ENCODE results near the gene CELF2. TPM values are rescaled to one million over a fixed set of nuclear protein-coding genes. Genes with fewer than 3 reads are reported as not detected.
A peak's percentile ranks its signal among the peaks of the same experiment; 100 is the strongest.
"Not testable (repeated sequence)": the region's sequence is repeated elsewhere in the genome, so short reads cannot be mapped to it uniquely, and the experiment has no call there.

Gene CELF2
- total RNA-seq, 2 experiments from 2014 or later = 165 to 181 TPM

DNA sequence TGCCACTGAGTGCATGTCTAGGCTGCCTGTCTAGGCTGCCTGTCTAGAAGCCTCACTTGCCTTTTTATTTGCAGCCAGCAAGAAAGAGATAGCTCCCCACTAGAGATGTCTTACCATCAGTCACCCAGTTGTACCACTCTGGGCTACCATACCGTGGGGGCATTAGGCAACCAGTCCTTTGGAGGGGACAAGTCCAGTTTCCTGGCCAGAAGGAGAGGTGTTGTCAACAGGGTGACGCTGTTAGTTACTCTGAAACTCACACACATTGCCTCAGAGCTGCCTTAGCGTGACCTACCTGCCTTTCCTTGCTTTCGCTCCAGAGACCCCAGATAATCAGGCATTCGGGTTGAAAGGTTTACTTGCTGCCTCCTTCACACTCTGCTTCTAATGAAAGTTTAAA is 155.4 kb downstream of the CELF2 start:
- no peaks in the 10 kb centered on the region for H3K9me3 Mint-ChIP-seq
- H3K36me3 Mint-ChIP-seq (ENCODE audit: low read depth) = peaks cover 58% of the 10 kb centered on the region
- no peak overlapping the region for H3K4me3 Mint-ChIP-seq
- ChIA-PET POLR2A (interaction anchor here (1.3 kb wide), 1 partner anchor 9 kb away, joined by 5 read pairs; no protein-coding TSS in a partner anchor), CTCF (interaction anchor here (1.1 to 2.5 kb wide), 4 partner anchors 9 to 27 kb away, joined by 3 to 10 read pairs (median 5); no protein-coding TSS in a partner anchor)
- H3K27ac Mint-ChIP-seq = peak overlapping the region; percentile 91
- H3K27me3 Mint-ChIP-seq = no peaks in the 10 kb centered on the region
- no peak for DNase-seq
- H3K4me1 Mint-ChIP-seq = peaks cover 58% of the 10 kb centered on the region

DNA sequence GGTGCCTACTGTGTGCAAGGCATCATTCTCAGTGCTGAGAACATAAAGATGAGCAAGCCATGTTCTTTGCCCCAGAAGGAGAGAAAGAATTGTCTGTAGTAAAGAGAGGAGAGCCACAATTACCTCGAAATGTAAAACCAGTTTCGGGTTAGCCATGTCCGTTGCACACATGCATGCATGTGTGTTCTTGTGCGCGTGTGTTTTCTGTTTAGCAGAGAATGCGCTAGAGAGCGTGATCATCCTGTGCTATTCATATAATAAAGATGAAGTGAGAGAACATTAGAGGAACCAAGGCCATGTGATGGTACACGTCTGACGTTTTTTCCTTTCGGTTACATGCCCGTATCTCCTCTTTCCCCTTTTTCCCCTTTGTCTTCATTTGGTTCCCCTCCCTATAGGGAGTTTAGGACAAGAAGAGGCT is 158.2 kb downstream of the CELF2 start:
- Mint-ChIP-seq H3K4me1 (peaks cover 84% of the 10 kb centered on the region), H3K36me3 (ENCODE audit: low read depth) (peaks cover 82% of the 10 kb centered on the region), H3K27me3 (no peaks in the 10 kb centered on the region), H3K9me3 (no peaks in the 10 kb centered on the region), H3K27ac (peak overlapping the region; percentile 91), H3K4me3 (no peak overlapping the region)
- CTCF ChIA-PET = interaction anchor here (1.5 to 2.4 kb wide), 3 partner anchors 11 to 60 kb away, joined by 4 to 13 read pairs (median 6); no protein-coding TSS in a partner anchor
- DNase-seq = peak; percentile 41
- POLR2A ChIA-PET = no interaction called here

DNA sequence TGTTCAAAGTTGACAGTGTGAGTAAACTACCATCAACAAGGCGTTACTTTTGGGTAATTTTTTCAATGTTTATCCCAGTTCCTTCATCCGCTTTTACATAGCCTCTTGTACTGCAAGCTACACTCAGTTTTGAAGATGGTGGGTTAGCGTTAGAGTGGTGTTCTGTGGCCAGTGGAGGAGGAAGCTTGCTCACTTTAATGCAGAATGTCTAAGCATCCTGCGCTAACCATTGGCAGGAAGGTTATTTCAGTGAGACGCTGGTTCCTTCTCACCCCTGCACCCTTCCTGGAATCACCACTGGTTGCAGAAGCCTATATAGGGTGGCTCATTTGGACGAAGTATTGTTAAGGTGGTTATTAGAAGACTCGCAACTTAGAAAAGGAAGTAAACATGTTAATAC is 159.1 kb downstream of the CELF2 start:
- no peaks in the 10 kb centered on the region for H3K9me3 Mint-ChIP-seq
- ChIA-PET POLR2A (interaction anchor here (0.6 to 5.0 kb wide), 3 partner anchors 9 to 677 kb away, joined by 3 to 29 read pairs (median 4); no protein-coding TSS in a partner anchor), CTCF (interaction anchor here (0.9 to 4.3 kb wide), 2 partner anchors 12 to 26 kb away, joined by 4 to 40 read pairs; no protein-coding TSS in a partner anchor)
- H3K27ac Mint-ChIP-seq = peak overlapping the region; percentile 91
- H3K36me3 Mint-ChIP-seq (ENCODE audit: low read depth) = peaks cover 91% of the 10 kb centered on the region
- peak; percentile 67 for DNase-seq
- H3K27me3 Mint-ChIP-seq = no peaks in the 10 kb centered on the region
- H3K4me3 Mint-ChIP-seq = no peak overlapping the region
- H3K4me1 Mint-ChIP-seq = peaks cover 94% of the 10 kb centered on the region

DNA sequence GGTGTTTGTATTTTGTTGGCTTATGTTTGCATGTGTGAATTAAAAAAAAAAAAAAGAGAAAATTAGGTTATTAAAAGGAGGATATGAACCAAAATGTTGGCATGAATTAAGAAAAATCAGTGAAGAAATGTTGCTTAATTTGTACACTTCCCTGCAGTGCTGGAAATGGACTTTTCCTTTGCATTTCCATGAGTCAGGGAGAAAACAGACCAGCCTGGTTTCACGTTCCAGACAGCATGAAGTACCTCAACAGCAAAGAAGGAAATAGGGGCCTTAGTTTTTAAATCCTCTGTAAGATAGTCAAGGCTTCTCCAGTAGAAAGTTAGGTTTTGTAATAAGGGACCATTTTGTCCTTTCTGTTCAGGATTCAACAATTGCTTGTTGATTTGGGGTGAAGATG is 159.7 kb downstream of the CELF2 start:
- ChIA-PET CTCF (interaction anchor here (0.9 to 4.3 kb wide), 2 partner anchors 13 to 27 kb away, joined by 4 to 40 read pairs; no protein-coding TSS in a partner anchor), POLR2A (interaction anchor here (0.6 to 5.0 kb wide), 2 partner anchors 13 to 678 kb away, joined by 3 to 29 read pairs; no protein-coding TSS in a partner anchor)
- H3K36me3 Mint-ChIP-seq (ENCODE audit: low read depth) = peaks cover 96% of the 10 kb centered on the region

DNA sequence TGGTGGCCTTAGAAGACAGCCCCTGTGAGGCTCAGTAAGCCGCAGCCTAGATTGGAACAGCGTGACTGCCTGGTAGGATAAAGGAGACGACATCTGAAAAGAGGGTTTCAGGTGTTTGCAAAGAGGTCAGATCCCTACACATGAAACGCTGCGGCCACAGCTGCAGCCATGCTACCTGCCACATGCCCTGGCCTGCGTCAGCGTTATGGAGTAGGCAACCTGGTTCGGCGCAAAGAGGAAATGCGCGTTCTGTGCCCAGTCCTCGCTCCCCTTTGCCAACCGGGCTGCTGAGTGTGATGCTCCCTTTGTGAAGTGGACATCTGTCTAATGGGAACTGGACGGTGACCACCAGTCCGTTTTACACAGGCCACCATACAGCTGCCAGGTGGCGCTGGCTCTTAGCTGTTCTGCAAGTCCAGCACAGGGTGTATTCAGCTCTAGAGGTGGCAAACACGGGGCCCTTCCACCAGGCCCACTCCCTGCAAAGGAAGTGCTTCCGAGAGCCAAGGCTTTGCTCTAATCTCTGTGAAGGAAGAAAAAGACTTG is 160.3 kb downstream of the CELF2 start:
- Mint-ChIP-seq H3K27ac (peak overlapping the region; percentile 91), H3K4me3 (no peak overlapping the region), H3K9me3 (peaks cover under 1% of the 10 kb centered on the region), H3K36me3 (ENCODE audit: low read depth) (peaks cover 96% of the 10 kb centered on the region), H3K27me3 (no peaks in the 10 kb centered on the region), H3K4me1 (peaks cover 99% of the 10 kb centered on the region)
- ChIA-PET CTCF (interaction anchor here (0.7 to 4.3 kb wide), 6 partner anchors 13 to 48 kb away, joined by 3 to 40 read pairs (median 6); no protein-coding TSS in a partner anchor), POLR2A (interaction anchor here (0.7 to 5.0 kb wide), 2 partner anchors 12 to 14 kb away, joined by 3 to 29 read pairs; no protein-coding TSS in a partner anchor)
- peak; percentile 52 for DNase-seq

More for the DNA sequence above, 159.7 kb downstream of the CELF2 start:
- Mint-ChIP-seq H3K9me3 (no peaks in the 10 kb centered on the region), H3K4me3 (no peak overlapping the region), H3K4me1 (peaks cover 99% of the 10 kb centered on the region), H3K27me3 (no peaks in the 10 kb centered on the region), H3K27ac (peak overlapping the region; percentile 91)
- no peak for DNase-seq

DNA sequence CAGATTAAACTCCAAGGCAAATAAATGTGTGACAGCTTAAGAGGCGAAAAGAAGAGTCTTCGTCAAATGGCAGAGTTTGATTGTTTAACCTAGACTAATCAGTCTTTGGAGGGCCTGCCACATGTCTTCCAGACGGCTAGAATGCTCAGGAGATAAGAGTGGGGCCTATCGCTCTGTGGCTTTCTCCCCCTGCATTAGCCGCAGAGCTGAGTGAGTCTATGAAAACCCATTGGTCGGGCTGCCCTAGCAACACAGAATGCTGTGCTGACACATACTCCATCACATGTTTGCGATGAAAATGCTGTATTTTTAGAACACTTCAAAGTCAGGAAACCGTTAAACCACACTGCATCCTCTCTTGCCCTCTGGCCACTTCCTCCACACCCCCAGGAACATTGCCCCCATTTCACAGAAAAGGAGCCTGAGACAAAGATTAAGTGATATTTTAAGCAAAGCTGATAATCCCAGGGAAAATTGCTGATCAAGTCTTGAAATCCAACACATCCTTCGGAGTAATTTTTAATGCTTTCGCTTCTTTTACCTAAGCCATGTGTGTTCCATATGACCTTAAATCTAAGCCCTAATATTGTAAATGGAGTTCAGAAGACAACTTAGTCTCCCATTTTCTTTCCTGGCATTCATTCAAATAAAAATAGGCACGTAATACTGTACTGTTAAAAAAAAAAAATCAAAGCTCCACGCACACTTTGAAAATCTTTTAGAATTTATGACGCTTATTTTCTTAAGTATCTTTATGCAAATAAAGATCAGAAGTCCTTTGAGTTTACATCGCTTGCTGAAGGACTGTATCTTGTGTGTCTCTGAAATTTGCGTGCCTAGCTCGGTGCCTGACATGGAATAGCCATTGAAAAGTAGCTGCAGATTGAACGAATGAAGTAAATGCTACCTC is 161.2 kb downstream of the CELF2 start:
- peak overlapping the region; percentile 91 for H3K27ac Mint-ChIP-seq
- peaks cover 98% of the 10 kb centered on the region for H3K4me1 Mint-ChIP-seq

DNA sequence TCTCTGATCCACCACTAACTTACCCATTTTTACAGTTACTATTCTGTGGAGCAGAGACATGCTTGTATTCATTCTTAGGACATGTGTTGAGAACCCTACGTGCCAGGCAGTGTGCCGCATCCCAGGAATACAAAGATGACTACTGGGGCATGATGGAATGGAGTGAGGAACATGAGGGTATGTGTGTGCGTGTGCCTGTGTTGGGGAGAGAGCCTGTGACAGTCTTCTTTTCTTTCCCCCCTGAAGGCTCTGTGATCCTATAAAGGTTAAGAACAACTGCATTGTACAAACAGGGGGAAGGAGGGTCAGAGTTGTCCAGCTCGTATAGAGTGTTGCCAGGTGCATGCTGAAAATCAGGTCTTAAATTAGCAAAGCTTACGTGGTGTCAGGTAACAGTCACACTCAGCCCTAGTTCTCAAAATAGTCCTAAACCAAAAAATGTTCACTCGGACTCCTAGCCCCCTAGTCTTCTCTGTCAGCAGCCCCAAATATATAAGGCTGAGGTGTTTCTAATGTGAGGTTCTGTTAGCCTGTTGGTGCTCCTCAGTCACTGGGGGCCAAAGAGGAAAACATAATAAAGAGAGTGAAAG is 161.9 kb downstream of the CELF2 start:
- Mint-ChIP-seq H3K4me3 (no peak overlapping the region), H3K27ac (peak overlapping the region; percentile 91), H3K36me3 (ENCODE audit: low read depth) (peaks cover 96% of the 10 kb centered on the region), H3K4me1 (peaks cover 97% of the 10 kb centered on the region), H3K27me3 (no peaks in the 10 kb centered on the region), H3K9me3 (peaks cover 7% of the 10 kb centered on the region)
- DNase-seq = no peak
- POLR2A ChIA-PET = interaction anchor here (1.0 to 5.0 kb wide), 2 partner anchors 16 to 30 kb away, joined by 3 to 29 read pairs; no protein-coding TSS in a partner anchor
- CTCF ChIA-PET = interaction anchor here (1.0 to 4.3 kb wide), 7 partner anchors 9 to 46 kb away, joined by 3 to 40 read pairs (median 8); no protein-coding TSS in a partner anchor

More for the DNA sequence above, 161.2 kb downstream of the CELF2 start:
- ChIA-PET CTCF (interaction anchor here (0.7 to 4.3 kb wide), 9 partner anchors 9 to 47 kb away, joined by 3 to 40 read pairs (median 5); no protein-coding TSS in a partner anchor), POLR2A (interaction anchor here (0.8 to 5.0 kb wide), 3 partner anchors 10 to 29 kb away, joined by 3 to 29 read pairs (median 4); no protein-coding TSS in a partner anchor)
- Mint-ChIP-seq H3K4me3 (no peak overlapping the region), H3K27me3 (no peaks in the 10 kb centered on the region), H3K9me3 (peaks cover 2% of the 10 kb centered on the region), H3K36me3 (ENCODE audit: low read depth) (peaks cover 96% of the 10 kb centered on the region)
- DNase-seq = peak; percentile 93

DNA sequence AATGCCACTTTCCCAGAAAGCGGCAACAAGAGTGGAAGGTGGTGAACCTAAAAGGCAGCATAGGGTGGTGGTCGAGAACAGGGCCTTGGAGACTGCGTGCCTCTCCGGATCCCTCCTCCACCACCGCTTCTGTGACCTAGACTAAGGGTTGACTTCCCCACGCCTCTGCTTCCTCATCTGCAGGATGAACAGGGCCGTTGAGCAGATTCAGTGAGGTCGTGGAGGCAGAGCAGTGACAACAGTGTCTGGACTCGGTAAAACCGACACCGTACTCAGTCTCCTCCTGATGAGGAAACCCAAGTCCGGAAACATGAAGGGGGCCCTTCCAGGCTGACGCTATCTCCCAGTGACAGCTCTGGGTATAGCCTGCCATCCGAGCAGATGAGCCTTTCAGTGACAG is 162.6 kb downstream of the CELF2 start:
- peak; percentile 78 for DNase-seq
- Mint-ChIP-seq H3K9me3 (peaks cover 13% of the 10 kb centered on the region), H3K36me3 (ENCODE audit: low read depth) (peaks cover 96% of the 10 kb centered on the region), H3K4me3 (no peak overlapping the region), H3K4me1 (peaks cover 96% of the 10 kb centered on the region), H3K27me3 (no peaks in the 10 kb centered on the region), H3K27ac (peak overlapping the region; percentile 91)
- POLR2A ChIA-PET = interaction anchor here (5.0 kb wide), 1 partner anchor 16 kb away, joined by 29 read pairs; no protein-coding TSS in a partner anchor
- CTCF ChIA-PET = interaction anchor here (1.5 to 4.3 kb wide), 4 partner anchors 15 to 46 kb away, joined by 3 to 40 read pairs (median 9); no protein-coding TSS in a partner anchor

DNA sequence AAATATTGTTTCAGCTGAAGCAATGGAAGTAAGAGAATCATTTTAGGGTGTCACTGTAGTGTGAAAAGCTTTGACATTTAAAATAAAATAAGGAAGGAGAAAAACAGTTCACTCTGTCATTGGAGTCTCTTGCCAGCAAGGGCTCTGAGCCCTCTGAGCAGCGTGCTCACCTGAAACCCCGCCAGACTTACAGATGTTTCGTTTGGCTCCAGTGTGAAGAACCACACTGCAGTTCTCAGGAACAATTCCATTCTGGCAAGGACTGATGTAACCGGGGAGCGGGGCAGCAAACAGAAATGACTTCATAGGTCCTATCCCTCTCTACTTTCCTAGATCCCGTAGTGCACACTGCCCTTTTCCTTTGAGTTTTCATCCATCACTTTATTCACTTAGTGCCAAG is 164.3 kb downstream of the CELF2 start:
- ChIA-PET CTCF (no interaction called here), POLR2A (no interaction called here)
- Mint-ChIP-seq H3K4me1 (peaks cover 96% of the 10 kb centered on the region), H3K36me3 (ENCODE audit: low read depth) (peaks cover 96% of the 10 kb centered on the region), H3K27me3 (no peaks in the 10 kb centered on the region), H3K27ac (peak overlapping the region; percentile 59), H3K4me3 (no peak overlapping the region), H3K9me3 (peaks cover 28% of the 10 kb centered on the region)
- no peak for DNase-seq

DNA sequence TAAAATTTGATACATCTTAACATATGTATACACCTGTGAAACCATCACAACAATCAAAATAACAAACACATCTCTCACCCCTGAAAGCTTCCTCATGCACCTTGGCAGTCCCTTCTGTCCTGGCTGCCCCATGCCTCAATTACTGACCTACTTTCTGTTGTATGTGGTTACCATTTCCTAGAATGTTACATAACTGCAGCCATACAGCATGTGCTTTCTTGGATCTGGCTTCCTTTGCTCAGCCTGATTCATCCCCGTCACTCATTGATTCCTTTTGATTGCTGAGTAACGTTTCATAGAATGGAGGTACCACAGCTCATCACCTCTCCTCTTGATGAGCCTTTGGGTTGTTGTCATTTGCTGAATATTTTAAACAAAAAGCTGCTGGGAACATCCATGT is 165.3 kb downstream of the CELF2 start:
- peaks cover 95% of the 10 kb centered on the region for H3K36me3 Mint-ChIP-seq (ENCODE audit: low read depth)
- ChIA-PET CTCF (interaction anchor here (0.6 kb wide), 2 partner anchors 188 to 1343 kb away, joined by 4 read pairs; no protein-coding TSS in a partner anchor), POLR2A (interaction anchor here (0.6 kb wide), 1 partner anchor 13 kb away, joined by 4 read pairs; no protein-coding TSS in a partner anchor)
- peak overlapping the region; percentile 12 for H3K4me3 Mint-ChIP-seq
- peaks cover 95% of the 10 kb centered on the region for H3K4me1 Mint-ChIP-seq
- H3K27ac Mint-ChIP-seq = peak overlapping the region; percentile 16
- H3K27me3 Mint-ChIP-seq = no peaks in the 10 kb centered on the region
- H3K9me3 Mint-ChIP-seq = peaks cover 28% of the 10 kb centered on the region
- DNase-seq = no peak

DNA sequence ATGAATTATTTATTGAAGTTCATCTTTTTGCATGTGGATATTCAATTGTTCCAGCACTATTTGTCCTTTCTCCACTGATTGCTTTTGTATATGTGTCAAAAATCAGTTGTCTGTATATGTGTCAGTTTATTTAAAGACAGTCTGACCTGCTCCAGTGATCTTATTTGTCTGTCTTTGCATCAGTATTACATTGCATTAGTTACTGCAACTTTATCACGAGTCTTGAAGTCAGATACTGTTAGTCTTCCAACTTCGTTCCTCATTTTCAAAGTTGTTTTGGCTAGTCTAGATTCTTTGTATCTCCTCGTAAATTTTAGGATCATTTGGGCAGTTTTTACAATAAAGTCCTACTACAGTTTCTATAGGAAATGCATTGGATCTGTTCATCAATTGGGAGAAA is 166.4 kb downstream of the CELF2 start:
- peaks cover 97% of the 10 kb centered on the region for H3K36me3 Mint-ChIP-seq (ENCODE audit: low read depth)
- H3K27ac Mint-ChIP-seq = no peak overlapping the region
- no peak for DNase-seq
- POLR2A ChIA-PET = no interaction called here
- H3K4me3 Mint-ChIP-seq = no peak overlapping the region
- CTCF ChIA-PET = no interaction called here
- H3K4me1 Mint-ChIP-seq = peaks cover 94% of the 10 kb centered on the region
- peaks cover 30% of the 10 kb centered on the region for H3K9me3 Mint-ChIP-seq
- H3K27me3 Mint-ChIP-seq = no peaks in the 10 kb centered on the region

DNA sequence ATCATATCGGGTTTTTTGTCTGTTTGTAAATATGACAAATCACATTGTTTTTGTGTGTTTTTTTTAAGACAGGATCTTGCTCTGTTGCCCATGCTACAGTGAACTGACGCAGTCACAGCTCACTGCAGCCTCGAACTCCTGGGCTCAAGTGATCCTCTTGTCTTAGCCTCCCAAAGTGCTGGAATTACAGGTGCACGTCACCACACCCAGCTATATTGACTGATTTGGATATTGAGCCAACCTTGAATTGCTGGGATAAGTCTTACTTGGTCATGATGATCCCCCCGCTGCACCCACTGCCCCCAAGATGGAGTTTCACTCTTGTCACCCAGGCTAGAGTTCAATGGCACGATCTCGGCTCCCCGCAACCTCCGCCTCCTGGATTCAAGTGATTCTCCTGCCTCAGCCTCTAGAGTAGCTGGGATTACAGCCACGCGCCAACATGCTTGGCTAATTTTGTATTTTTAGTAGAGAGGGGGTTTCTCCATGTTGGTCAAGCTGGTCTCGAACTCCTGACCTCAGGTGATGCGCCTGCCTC is 167.5 kb downstream of the CELF2 start:
- POLR2A ChIA-PET, H3K27me3 Mint-ChIP-seq, CTCF ChIA-PET, DNase-seq, H3K4me3 Mint-ChIP-seq, H3K27ac Mint-ChIP-seq: not testable (repeated sequence)
- H3K4me1 Mint-ChIP-seq = peaks cover 94% of the 10 kb centered on the region
- peaks cover 97% of the 10 kb centered on the region for H3K36me3 Mint-ChIP-seq (ENCODE audit: low read depth)
- peaks cover 30% of the 10 kb centered on the region for H3K9me3 Mint-ChIP-seq
